Neuronal stem cell (in vitro differentiated cells): Measurements from ENCODE around the gene LCN6.
A peak's percentile ranks its signal among the peaks of the same experiment; 100 is the strongest.

Experiments
- DNase-seq: peaks from one replicate; pipeline ENCODE4 v3.0.0-alpha.2; 2013; ENCODE audit warnings: low spot score
- H2AFZ ChIP-seq: one replicate; pipeline ENCODE4 v1.6.1; 2013; ENCODE audit warnings: mild to moderate bottlenecking, low read length, inconsistent platforms
- H2AK5ac ChIP-seq: 2 replicates; pipeline ENCODE4 v1.6.1; 2013; ENCODE audit warnings: low read depth, mild to moderate bottlenecking, inconsistent platforms, low read length, moderate library complexity, mixed read lengths
- H2BK120ac ChIP-seq: 2 replicates; pipeline ENCODE4 v1.6.1; 2013; ENCODE audit warnings: low read depth, mild to moderate bottlenecking, inconsistent platforms, low read length, moderate library complexity, mixed read lengths
- H2BK12ac ChIP-seq: one replicate; pipeline ENCODE4 v1.6.1; 2013; ENCODE audit warnings: low read length, inconsistent platforms
- H2BK15ac ChIP-seq: 2 replicates; pipeline ENCODE4 v1.6.1; 2013; ENCODE audit warnings: mild to moderate bottlenecking, low read length, inconsistent platforms, mixed read lengths
- H2BK5ac ChIP-seq: one replicate; pipeline ENCODE4 v1.6.1; 2013; ENCODE audit warnings: inconsistent platforms, mild to moderate bottlenecking, low read length, moderate library complexity
- H3K14ac ChIP-seq: one replicate; pipeline ENCODE4 v1.6.1; 2013; ENCODE audit warnings: low read length, inconsistent platforms
- H3K18ac ChIP-seq: 2 replicates; pipeline ENCODE4 v1.6.1; 2013; ENCODE audit warnings: low read length, inconsistent platforms
- H3K23ac ChIP-seq: 2 replicates; pipeline ENCODE4 v1.6.1; 2013; ENCODE audit warnings: low read depth, mild to moderate bottlenecking, mixed read lengths, low read length, inconsistent platforms; ENCODE audit not compliant: poor library complexity
- H3K27ac ChIP-seq: replicated peaks from 3 replicates; pipeline ENCODE4 v1.5.1; 2013; ENCODE audit warnings: low read length, inconsistent platforms
- H3K27me3 ChIP-seq, 3 experiments: 2 replicates each; pipeline ENCODE4 v1.6.1; 2013; ENCODE audit warnings: low read length in 3 of 3, mild to moderate bottlenecking in 2 of 3, inconsistent platforms in 1 of 3, low read depth in 1 of 3, mixed read lengths in 1 of 3, moderate library complexity in 1 of 3; ENCODE audit not compliant: control insufficient read depth in 3 of 3, insufficient read depth in 3 of 3
- H3K36me3 ChIP-seq, 2 donors: replicated peaks in 1 of 2; 2 replicates each; pipeline ENCODE4 v1.6.1; 2013; ENCODE audit warnings: low read length in 2 of 2; ENCODE audit not compliant: control insufficient read depth in 2 of 2, insufficient read depth in 2 of 2
- H3K4ac ChIP-seq: 2 replicates; pipeline ENCODE4 v1.6.1; 2013; ENCODE audit warnings: inconsistent platforms, mild to moderate bottlenecking, low read length, moderate library complexity
- H3K4me1 ChIP-seq, 2 donors: 1 replicate in 1 of 2; 2 replicates in 1 of 2; pipeline ENCODE4 v1.6.1; 2013; ENCODE audit warnings: low read length in 2 of 2, low read depth in 1 of 2; ENCODE audit not compliant: control insufficient read depth in 2 of 2, insufficient read depth in 1 of 2
- H3K4me2 ChIP-seq: one replicate; pipeline ENCODE4 v1.6.1; 2013; ENCODE audit warnings: mild to moderate bottlenecking, low read length, inconsistent platforms; ENCODE audit not compliant: insufficient read depth, poor library complexity, severe bottlenecking
- H3K4me3 ChIP-seq, 2 donors: 2 replicates each; pipeline ENCODE4 v1.5.1; 2013; ENCODE audit warnings: low read length in 2 of 2, mild to moderate bottlenecking in 2 of 2, inconsistent platforms in 1 of 2, moderate library complexity in 1 of 2
- H3K79me1 ChIP-seq: one replicate; pipeline ENCODE4 v1.6.1; 2013; ENCODE audit warnings: low read depth, mild to moderate bottlenecking, inconsistent platforms, low read length, moderate library complexity
- H3K9ac ChIP-seq: one replicate; pipeline ENCODE4 v1.6.1; 2013; ENCODE audit warnings: mild to moderate bottlenecking, low read depth, low read length, inconsistent platforms; ENCODE audit not compliant: poor library complexity
- H3K9me3 ChIP-seq, 2 donors: replicated peaks in 1 of 2; 2 replicates each; pipeline versions ENCODE3 to v1.6.1; 2013; ENCODE audit warnings: low read length in 2 of 2, mild to moderate bottlenecking in 2 of 2, inconsistent platforms in 1 of 2, low read depth in 1 of 2, mixed read lengths in 1 of 2, moderate library complexity in 1 of 2; ENCODE audit not compliant: control insufficient read depth in 2 of 2, insufficient read depth in 1 of 2
- H4K8ac ChIP-seq: one replicate; pipeline ENCODE4 v1.6.1; 2013; ENCODE audit warnings: low read depth, mild to moderate bottlenecking, inconsistent platforms, low read length, moderate library complexity
- H4K91ac ChIP-seq: one replicate; pipeline ENCODE4 v1.6.1; 2013; ENCODE audit warnings: low read length, low read depth, mild to moderate bottlenecking, inconsistent platforms; ENCODE audit not compliant: poor library complexity
- WGBS, 2 donors: extraction: QIAGEN DNeasy Blood & Tissue Kit; methylation state at CpG; one replicate each; pipeline ENCODE4 v1.1.7; 2013; ENCODE audit warnings: missing lambda C conversion rate in 2 of 2, mixed read lengths in 1 of 2; ENCODE audit not compliant: insufficient read length in 2 of 2, insufficient replicate concordance in 1 of 2; ENCODE audit errors: extremely low coverage in 2 of 2; 5-methylcytosine and 5-hydroxymethylcytosine counted together

The LCN6 gene

GRCh38 chr9:136700304-136700703 lies 48.0 kb downstream of the LCN6 start:
- H2AFZ ChIP-seq: no peak overlapping the region
- no peak overlapping the region for H2BK5ac ChIP-seq
- no peak overlapping the region for H2BK15ac ChIP-seq
- H3K14ac ChIP-seq: no peak overlapping the region
- no peak overlapping the region for H3K27ac ChIP-seq
- no CpG with 5 or more reads among the region's 13 CpGs for WGBS, 2 donors
- H3K27me3 ChIP-seq: peaks cover 0 to 10% (median 9%) of the 10 kb centered on the region in 3 experiments
- H4K91ac ChIP-seq: no peak overlapping the region
- H3K4ac ChIP-seq: no peak overlapping the region
- H3K4me3 ChIP-seq: no peak overlapping the region
- H2BK120ac ChIP-seq: no peak overlapping the region
- H3K36me3 ChIP-seq: no peaks in the 10 kb centered on the region
- no peak overlapping the region for H3K9ac ChIP-seq
- no peak overlapping the region for H2AK5ac ChIP-seq
- no peaks in the 10 kb centered on the region for H3K9me3 ChIP-seq
- H4K8ac ChIP-seq: no peak overlapping the region
- H3K79me1 ChIP-seq: peaks cover 1% of the 10 kb centered on the region
- H3K18ac ChIP-seq: no peak overlapping the region
- DNase-seq: no peak
- no peak overlapping the region for H2BK12ac ChIP-seq
- H3K23ac ChIP-seq: no peak overlapping the region
- H3K4me1 ChIP-seq: peaks cover 9 to 18% of the 10 kb centered on the region in 2 donors
- no peak overlapping the region for H3K4me2 ChIP-seq

GRCh38 chr9:136698635-136699246 lies 49.6 kb downstream of the LCN6 start:
- Histone ChIP-seq H3K79me1 (peaks cover 2% of the 10 kb centered on the region), H3K4me1 (peaks cover 9 to 18% of the 10 kb centered on the region in 2 donors), H3K4me2 (no peak overlapping the region), H2BK15ac (no peak overlapping the region), H2AFZ (no peak overlapping the region), H3K36me3 (no peaks in the 10 kb centered on the region), H2BK12ac (no peak overlapping the region), H2BK120ac (no peak overlapping the region), H4K91ac (no peak overlapping the region), H3K14ac (no peak overlapping the region), H4K8ac (no peak overlapping the region), H3K4me3 (no peak overlapping the region), H2AK5ac (no peak overlapping the region), H3K9ac (no peak overlapping the region), H3K23ac (no peak overlapping the region), H2BK5ac (no peak overlapping the region), H3K4ac (no peak overlapping the region), H3K9me3 (no peaks in the 10 kb centered on the region), H3K27ac (no peak overlapping the region), H3K27me3 (peaks cover 0 to 16% (median 9%) of the 10 kb centered on the region in 3 experiments), H3K18ac (no peak overlapping the region)
- DNase-seq: no peak
- WGBS, 2 donors: no CpG with 5 or more reads among the region's 11 CpGs

GRCh38 chr9:136697821-136698526 lies 50.4 kb downstream of the LCN6 start:
- Histone ChIP-seq H2BK5ac (no peak overlapping the region), H3K23ac (no peak overlapping the region), H2AK5ac (no peak overlapping the region), H3K79me1 (peaks cover 2% of the 10 kb centered on the region), H2BK120ac (no peak overlapping the region), H3K9me3 (no peaks in the 10 kb centered on the region), H4K91ac (no peak overlapping the region), H4K8ac (no peak overlapping the region), H3K9ac (no peak overlapping the region), H3K4me1 (peaks cover 9 to 18% of the 10 kb centered on the region in 2 donors), H3K4ac (no peak overlapping the region), H2BK12ac (no peak overlapping the region), H2AFZ (no peak overlapping the region), H3K27me3 (peaks cover 0 to 23% (median 9%) of the 10 kb centered on the region in 3 experiments), H3K27ac (no peak overlapping the region), H3K18ac (no peak overlapping the region), H3K4me2 (no peak overlapping the region), H3K4me3 (no peak overlapping the region), H2BK15ac (no peak overlapping the region), H3K14ac (no peak overlapping the region), H3K36me3 (no peaks in the 10 kb centered on the region)
- DNase-seq: no peak
- WGBS, 2 donors: no CpG with 5 or more reads among the region's 20 CpGs

- Histone ChIP-seq H2AFZ (no peak overlapping the region), H3K4me1 (peaks cover 9 to 18% of the 10 kb centered on the region in 2 donors), H2BK120ac (no peak overlapping the region), H3K4me2 (no peak overlapping the region), H3K9me3 (no peaks in the 10 kb centered on the region), H3K4me3 (peak overlapping the region in 1 of 2 donors; percentile 23), H3K14ac (no peak overlapping the region), H4K8ac (no peak overlapping the region), H3K18ac (peak overlapping the region; percentile 81), H3K4ac (no peak overlapping the region), H3K9ac (peak overlapping the region; percentile 75), H3K27me3 (peaks cover 0 to 29% (median 9%) of the 10 kb centered on the region in 3 experiments), H2AK5ac (peak overlapping the region; percentile 77), H3K27ac (no peak overlapping the region), H3K36me3 (no peaks in the 10 kb centered on the region), H2BK15ac (peak overlapping the region; percentile 23), H2BK12ac (peak overlapping the region; percentile 76), H3K23ac (peak overlapping the region; percentile 56), H4K91ac (no peak overlapping the region), H2BK5ac (no peak overlapping the region), H3K79me1 (peaks cover 2% of the 10 kb centered on the region)
- no peak for DNase-seq
- WGBS, 2 donors: no CpG with 5 or more reads among the region's 23 CpGs
Measured at GRCh38 chr9:136697146-136697820, 51.0 kb downstream of the LCN6 start.
